Loucy (cell line): Measurements from ENCODE around the gene VPS4B.

Experiments
- H2AFZ ChIP-seq: fragments of 200-600 bp; sonication (generic); 2 replicates; pipeline ENCODE4 v1.6.0; 2016; ENCODE audit warnings: antibody characterized with exemption, mild to moderate bottlenecking, low read length, moderate library complexity
- H3F3A ChIP-seq: fragments of 200-600 bp; 2 replicates; pipeline ENCODE4 v1.6.0; 2016; ENCODE audit warnings: antibody characterized with exemption, low read depth, mild to moderate bottlenecking
- H3K27me3 ChIP-seq: fragments of 200-600 bp; sonication (generic); 2 replicates; pipeline ENCODE4 v1.6.1; 2014; ENCODE audit warnings: low read length, mild to moderate bottlenecking; ENCODE audit not compliant: insufficient read depth, poor library complexity, severe bottlenecking
- H3K36me3 ChIP-seq: fragments of 200-600 bp; sonication (generic); 2 replicates; pipeline ENCODE4 v1.6.1; 2016; ENCODE audit warnings: low read length; ENCODE audit not compliant: insufficient read depth
- H3K4me1 ChIP-seq: fragments of 200-600 bp; sonication (generic); 2 replicates; pipeline ENCODE4 v1.5.1; 2014; ENCODE audit warnings: low read length, mild to moderate bottlenecking; ENCODE audit not compliant: insufficient read depth, poor library complexity, severe bottlenecking
- H3K4me2 ChIP-seq: fragments of 200-600 bp; sonication (generic); 2 replicates; pipeline ENCODE4 v1.6.0; 2014; ENCODE audit warnings: antibody characterized with exemption, low read length, low read depth, mild to moderate bottlenecking; ENCODE audit not compliant: poor library complexity, severe bottlenecking
- H3K4me3 ChIP-seq: fragments of 200-600 bp; sonication (generic); 2 replicates; pipeline ENCODE4 v1.5.1; 2014; ENCODE audit warnings: low read length, mild to moderate bottlenecking, mixed read lengths; ENCODE audit not compliant: poor library complexity, severe bottlenecking
- H3K79me2 ChIP-seq: fragments of 200-600 bp; sonication (generic); 2 replicates; pipeline ENCODE4 v1.6.1; 2014; ENCODE audit warnings: low read length; ENCODE audit not compliant: insufficient read depth
- H3K9ac ChIP-seq: fragments of 200-600 bp; sonication (generic); 2 replicates; pipeline ENCODE4 v1.6.0; 2014; ENCODE audit warnings: mild to moderate bottlenecking, low read depth, low read length, moderate library complexity; ENCODE audit not compliant: poor library complexity, severe bottlenecking
- H3K9me2 ChIP-seq: fragments of 200-600 bp; sonication (generic); replicated peaks from 2 replicates; pipeline ENCODE4 v1.6.1; 2016; ENCODE audit warnings: low read depth, low read length, mixed read lengths
- H3K9me3 ChIP-seq: fragments of 200-600 bp; sonication (generic); 2 replicates; pipeline ENCODE4 v1.6.1; 2014; ENCODE audit warnings: mild to moderate bottlenecking, antibody characterized with exemption, low read length, low read depth; ENCODE audit not compliant: insufficient read depth
- H4K20me1 ChIP-seq: fragments of 200-600 bp; sonication (generic); 2 replicates; pipeline ENCODE4 v1.6.0; 2014; ENCODE audit warnings: antibody characterized with exemption, low read length, mild to moderate bottlenecking; ENCODE audit not compliant: insufficient read depth, poor library complexity, severe bottlenecking
- EZH2phosphoT487 ChIP-seq: fragments of 200-600 bp; IDR thresholded peaks from 2 replicates; pipeline ENCODE4 v1.6.1; 2018; ENCODE audit warnings: antibody characterized with exemption, mild to moderate bottlenecking, moderate library complexity, borderline replicate concordance
- TF ChIP-seq, protein P1 (sequence below): fragments of 200-600 bp; sonication (generic); conservative IDR thresholded peaks from 2 replicates; pipeline ENCODE4 v1.5.1; 2014; ENCODE audit warnings: mild to moderate bottlenecking, antibody characterized with exemption, low read length

Gene VPS4B

GRCh38 chr18:63367053-63367953 is 55.0 kb downstream of the VPS4B start, which contains the start of gene KDSR:
TSS of gene KDSR (minus strand) at chr18:63367206. CDS start at chr18:63367118, 88 bp downstream.
- H3K4me2 ChIP-seq = peak within 1 kb of the TSS; percentile 99
- H3K4me3 ChIP-seq = peak within 1 kb of the TSS; percentile 84
- peaks cover 24% of the 10 kb centered on the region for H3K4me1 ChIP-seq
- H3K79me2 ChIP-seq = peaks cover 21% of the 10 kb centered on the region; the same call in 1 of the 2 replicates
- peaks cover under 1% of the 10 kb centered on the region; the same call in 1 of the 2 replicates for H3K36me3 ChIP-seq
- no peaks in the 10 kb centered on the region for H3K9me2 ChIP-seq
- peak within 1 kb of the TSS; percentile 87 for H2AFZ ChIP-seq
- H3K9ac ChIP-seq = peak within 1 kb of the TSS; percentile 73
- peaks cover 25% of the 10 kb centered on the region for H4K20me1 ChIP-seq
- no peaks in the 10 kb centered on the region for H3K27me3 ChIP-seq
- H3K9me3 ChIP-seq = no peaks in the 10 kb centered on the region
- no peaks in the 10 kb centered on the region for H3F3A ChIP-seq
- no peak for TF ChIP-seq EZH2phosphoT487
- TF ChIP-seq, protein P1, sequence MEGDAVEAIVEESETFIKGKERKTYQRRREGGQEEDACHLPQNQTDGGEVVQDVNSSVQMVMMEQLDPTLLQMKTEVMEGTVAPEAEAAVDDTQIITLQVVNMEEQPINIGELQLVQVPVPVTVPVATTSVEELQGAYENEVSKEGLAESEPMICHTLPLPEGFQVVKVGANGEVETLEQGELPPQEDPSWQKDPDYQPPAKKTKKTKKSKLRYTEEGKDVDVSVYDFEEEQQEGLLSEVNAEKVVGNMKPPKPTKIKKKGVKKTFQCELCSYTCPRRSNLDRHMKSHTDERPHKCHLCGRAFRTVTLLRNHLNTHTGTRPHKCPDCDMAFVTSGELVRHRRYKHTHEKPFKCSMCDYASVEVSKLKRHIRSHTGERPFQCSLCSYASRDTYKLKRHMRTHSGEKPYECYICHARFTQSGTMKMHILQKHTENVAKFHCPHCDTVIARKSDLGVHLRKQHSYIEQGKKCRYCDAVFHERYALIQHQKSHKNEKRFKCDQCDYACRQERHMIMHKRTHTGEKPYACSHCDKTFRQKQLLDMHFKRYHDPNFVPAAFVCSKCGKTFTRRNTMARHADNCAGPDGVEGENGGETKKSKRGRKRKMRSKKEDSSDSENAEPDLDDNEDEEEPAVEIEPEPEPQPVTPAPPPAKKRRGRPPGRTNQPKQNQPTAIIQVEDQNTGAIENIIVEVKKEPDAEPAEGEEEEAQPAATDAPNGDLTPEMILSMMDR = no peak

DNA sequence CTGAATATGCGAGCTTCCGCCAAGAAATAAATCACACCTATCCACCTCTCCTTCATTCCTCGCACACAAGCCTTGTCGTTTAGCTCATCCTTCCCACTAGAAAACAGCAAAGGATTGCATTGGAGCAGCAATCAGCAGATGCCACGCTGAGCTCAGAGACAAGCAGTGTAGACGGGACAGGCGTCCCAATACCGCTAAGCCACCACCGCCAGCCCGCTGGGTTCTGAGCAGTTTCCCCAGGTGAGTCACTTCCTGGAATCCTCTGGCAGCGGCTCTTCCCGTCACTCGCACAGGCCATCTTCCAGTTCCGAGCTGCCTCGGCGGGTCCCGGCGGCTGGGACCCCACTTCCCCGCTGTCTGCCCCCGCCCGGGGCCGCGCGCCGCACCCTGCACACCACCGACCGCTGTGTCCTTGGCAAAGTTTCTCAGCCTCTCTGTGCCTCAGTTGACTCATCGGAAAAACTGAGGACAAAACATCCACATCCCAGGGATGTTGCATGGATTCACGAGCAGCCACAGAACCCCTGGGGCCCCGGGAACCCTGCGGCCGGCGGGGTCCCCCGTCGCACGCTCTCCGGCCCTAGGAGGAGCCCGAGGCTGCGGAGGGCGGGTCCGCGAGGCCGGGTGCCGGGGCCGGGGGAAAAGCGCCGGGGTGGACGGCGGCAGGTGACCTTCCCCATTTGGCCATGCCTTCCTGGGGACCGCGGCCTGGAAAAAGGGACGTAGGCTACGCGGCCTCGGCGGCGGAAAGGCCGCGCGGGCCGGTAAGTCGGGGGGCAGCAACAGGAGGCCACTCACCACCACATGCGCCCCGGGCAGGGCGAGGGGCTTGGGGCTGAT is 55.8 kb downstream of the VPS4B start:
- peaks cover 6% of the 10 kb centered on the region; the same call in 1 of the 2 replicates for H3K36me3 ChIP-seq

GRCh38 chr18:63365876-63366212 is 56.4 kb downstream of the VPS4B start:
- H3K4me3 ChIP-seq = peak overlapping the region; percentile 84
- peak overlapping the region; percentile 73 for H3K9ac ChIP-seq
- peaks cover 21% of the 10 kb centered on the region; the same call in 1 of the 2 replicates for H3K79me2 ChIP-seq
- H3K36me3 ChIP-seq = peaks cover 6% of the 10 kb centered on the region; the same call in 1 of the 2 replicates
- peaks cover 25% of the 10 kb centered on the region for H4K20me1 ChIP-seq
- H3K9me2 ChIP-seq = no peaks in the 10 kb centered on the region
- H3K4me2 ChIP-seq = peak overlapping the region; percentile 99
- H3K9me3 ChIP-seq = no peaks in the 10 kb centered on the region
- TF ChIP-seq EZH2phosphoT487 = no peak
- TF ChIP-seq, protein P1 = no peak
- H2AFZ ChIP-seq = peak overlapping the region; percentile 59
- H3F3A ChIP-seq = no peaks in the 10 kb centered on the region
- H3K4me1 ChIP-seq = peaks cover 24% of the 10 kb centered on the region
- no peaks in the 10 kb centered on the region for H3K27me3 ChIP-seq

More for the DNA sequence above, 55.8 kb downstream of the VPS4B start:
- Histone ChIP-seq H3K79me2 (peaks cover 21% of the 10 kb centered on the region; the same call in 1 of the 2 replicates), H3K9ac (peak overlapping the region; percentile 73), H3K4me2 (peak overlapping the region; percentile 99), H3K4me1 (peaks cover 24% of the 10 kb centered on the region), H3K27me3 (no peaks in the 10 kb centered on the region), H3K9me3 (no peaks in the 10 kb centered on the region), H3F3A (no peaks in the 10 kb centered on the region), H2AFZ (peak overlapping the region; percentile 59), H3K4me3 (peak overlapping the region; percentile 84), H4K20me1 (peaks cover 25% of the 10 kb centered on the region), H3K9me2 (no peaks in the 10 kb centered on the region)
- TF ChIP-seq, protein P1 = no peak
- no peak for TF ChIP-seq EZH2phosphoT487
